Stimulated activated CD4-positive, alpha-beta T cell treated with anti-CD3 and anti-CD28 coated beads, Interleukin-2, amount 100 ng/mL, for 24 hours (primary cell): Measurements from ENCODE around the gene SPRED1.
A peak's percentile ranks its signal among the peaks of the same experiment; 100 is the strongest.
"Not testable (repeated sequence)": the region's sequence is repeated elsewhere in the genome, so short reads cannot be mapped to it uniquely, and the experiment has no call there.

Experiments used
- DNase-seq, 2 donors: peaks; one replicate each; pipeline ENCODE4 v3.0.0-alpha.2; 2020

SPRED1 gene

GRCh38 chr15:38237021-38237420, 15.6 kb upstream of the SPRED1 start:
- DNase-seq: not testable (repeated sequence)

GRCh38 chr15:38238311-38238710, 14.3 kb upstream of the SPRED1 start:
- DNase-seq: no peak

GRCh38 chr15:38242055-38242454, 10.6 kb upstream of the SPRED1 start:
- no peak for DNase-seq

- no peak for DNase-seq
Measured at GRCh38 chr15:38243278-38244055, 9.2 kb upstream of the SPRED1 start.

GRCh38 chr15:38247336-38247735, 5.3 kb upstream of the SPRED1 start:
- DNase-seq: no peak

GRCh38 chr15:38253351-38253781, 730 bp downstream of the SPRED1 start:
- DNase-seq: peak in 1 of 2 donors; percentile 6

- peak in 1 of 2 donors; percentile 9 for DNase-seq
Measured at GRCh38 chr15:38254051-38254883, 1.6 kb downstream of the SPRED1 start.

- DNase-seq: no peak
Measured at GRCh38 chr15:38255690-38256089, 3.1 kb downstream of the SPRED1 start.

- DNase-seq: no peak
Measured at GRCh38 chr15:38257676-38258075, 5.0 kb downstream of the SPRED1 start.

GRCh38 chr15:38259134-38259533, 6.5 kb downstream of the SPRED1 start:
- DNase-seq: no peak

GRCh38 chr15:38260077-38260476, 7.4 kb downstream of the SPRED1 start:
- DNase-seq: no peak

GRCh38 chr15:38263251-38263650, 10.6 kb downstream of the SPRED1 start:
- DNase-seq: no peak

- DNase-seq: no peak
Measured at GRCh38 chr15:38263996-38264395, 11.4 kb downstream of the SPRED1 start.

- DNase-seq: no peak
Measured at GRCh38 chr15:38266247-38266986, 13.8 kb downstream of the SPRED1 start.

GRCh38 chr15:38267421-38268022, 14.9 kb downstream of the SPRED1 start:
- no peak for DNase-seq

GRCh38 chr15:38271144-38271543, 18.5 kb downstream of the SPRED1 start:
- DNase-seq: no peak

- DNase-seq: no peak
Measured at GRCh38 chr15:38271895-38272294, 19.3 kb downstream of the SPRED1 start.

GRCh38 chr15:38272431-38272830, 19.8 kb downstream of the SPRED1 start:
- DNase-seq: not testable (repeated sequence)

GRCh38 chr15:38274135-38274534, 21.5 kb downstream of the SPRED1 start:
- no peak for DNase-seq

GRCh38 chr15:38275959-38276358, 23.3 kb downstream of the SPRED1 start:
- no peak for DNase-seq

GRCh38 chr15:38277281-38277680, 24.6 kb downstream of the SPRED1 start:
- not testable (repeated sequence) for DNase-seq

- DNase-seq: no peak
Measured at GRCh38 chr15:38281031-38281430, 28.4 kb downstream of the SPRED1 start.

- DNase-seq: no peak
Measured at GRCh38 chr15:38283010-38283409, 30.4 kb downstream of the SPRED1 start.
